Astrocyte (in vitro differentiated cells and primary cell): ENCODE data around the gene DCAF12. TPM values are rescaled to one million over a fixed set of nuclear protein-coding genes. Genes with fewer than 3 reads are reported as not detected.

ENCODE experiments used
- DNase-seq: peaks from one replicate; pipeline ENCODE4 v3.0.0-alpha.2; 2010; ENCODE audit warnings: low read depth
- FAIRE-seq: peaks from 2 replicates; lab custom pipeline; 2011; peaks lifted over from hg19 to GRCh38; lab: Jason Lieb, UNC
- H2AFZ ChIP-seq: 2 replicates; pipeline ENCODE4 v1.6.0; 2012; ENCODE audit warnings: low read depth, low read length, inconsistent platforms
- H3K27ac ChIP-seq: 2 replicates; pipeline ENCODE4 v1.5.1; 2011; ENCODE audit warnings: low read depth, low read length, inconsistent platforms
- H3K27me3 ChIP-seq: 2 replicates; pipeline ENCODE4 v1.6.0; 2011; ENCODE audit warnings: low read length, inconsistent platforms; ENCODE audit not compliant: insufficient read depth
- H3K36me3 ChIP-seq: 2 replicates; pipeline ENCODE4 v1.5.1; 2011; ENCODE audit warnings: low read length, inconsistent platforms; ENCODE audit not compliant: insufficient read depth
- H3K4me1 ChIP-seq: 2 replicates; pipeline ENCODE4 v1.5.1; 2011; ENCODE audit warnings: low read length, inconsistent platforms; ENCODE audit not compliant: insufficient read depth
- H3K4me2 ChIP-seq: 2 replicates; pipeline ENCODE4 v1.6.0; 2012; ENCODE audit warnings: low read length, inconsistent platforms
- H3K4me3 ChIP-seq: 2 replicates; pipeline ENCODE4 v1.5.1; 2011; ENCODE audit warnings: low read depth, mild to moderate bottlenecking, low read length, inconsistent platforms; ENCODE audit not compliant: insufficient read depth
- H3K79me2 ChIP-seq: 2 replicates; pipeline ENCODE4 v1.6.0; 2012; ENCODE audit warnings: mild to moderate bottlenecking, low read length, inconsistent platforms; ENCODE audit not compliant: insufficient read depth
- H3K9ac ChIP-seq: 2 replicates; pipeline ENCODE4 v1.6.0; 2012; ENCODE audit warnings: mild to moderate bottlenecking, low read length, inconsistent platforms
- H3K9me3 ChIP-seq: 2 replicates; pipeline ENCODE4 v1.5.1; 2012; ENCODE audit warnings: low read depth, mild to moderate bottlenecking, low read length, inconsistent platforms; ENCODE audit not compliant: insufficient read depth
- H4K20me1 ChIP-seq: 2 replicates; pipeline ENCODE4 v1.6.0; 2012; ENCODE audit warnings: low read length, inconsistent platforms; ENCODE audit not compliant: insufficient read depth
- H3K27ac Mint-ChIP-seq: one replicate; pipeline ENCODE4 v1.8.0; 2021; ENCODE audit warnings: mild to moderate bottlenecking, mixed read lengths; ENCODE audit not compliant: unreplicated experiment
- H3K27me3 Mint-ChIP-seq: one replicate; pipeline ENCODE4 v1.8.0; 2021; ENCODE audit warnings: low read depth, mixed read lengths; ENCODE audit not compliant: unreplicated experiment
- H3K36me3 Mint-ChIP-seq: one replicate; pipeline ENCODE4 v1.8.0; 2021; ENCODE audit warnings: low read depth, mixed read lengths; ENCODE audit not compliant: unreplicated experiment
- H3K4me1 Mint-ChIP-seq: one replicate; pipeline ENCODE4 v1.8.0; 2021; ENCODE audit warnings: low read depth, mixed read lengths; ENCODE audit not compliant: unreplicated experiment
- H3K4me3 Mint-ChIP-seq: one replicate; pipeline ENCODE4 v1.8.0; 2021; ENCODE audit warnings: mild to moderate bottlenecking, moderate library complexity, mixed read lengths; ENCODE audit not compliant: unreplicated experiment
- H3K9me3 Mint-ChIP-seq: one replicate; pipeline ENCODE4 v1.8.0; 2021; ENCODE audit warnings: mild to moderate bottlenecking, mixed read lengths; ENCODE audit not compliant: unreplicated experiment
- CTCF ChIP-seq: IDR thresholded peaks from 2 replicates; pipeline ENCODE4 v1.5.1; 2011; ENCODE audit warnings: low read depth, mild to moderate bottlenecking, inconsistent platforms, low read length, moderate library complexity; ENCODE audit not compliant: insufficient read depth
- EZH2 ChIP-seq: IDR thresholded peaks from 2 replicates; pipeline ENCODE4 v1.6.1; 2012; ENCODE audit warnings: mild to moderate bottlenecking, low read length, inconsistent platforms; ENCODE audit not compliant: insufficient read depth
- total RNA-seq: library from RNA; stranded (reverse); gene quantifications from 2 replicates; pipeline ENCODE4 v1.2.1, GENCODE V29; 2021

The DCAF12 gene
- total RNA-seq, 1 donor from 2014 or later = 36.0 TPM

- TF ChIP-seq EZH2 = no peak
- no peak for TF ChIP-seq CTCF
- no peak overlapping the region for H3K4me3 ChIP-seq
- H3K36me3 ChIP-seq = no peaks in the 10 kb centered on the region
- no peak overlapping the region for H3K27ac ChIP-seq
- Mint-ChIP-seq H3K27ac (peak overlapping the region; percentile 18), H3K4me3 (no peak overlapping the region), H3K4me1 (peaks cover 4% of the 10 kb centered on the region), H3K27me3 (no peaks in the 10 kb centered on the region), H3K36me3 (peaks cover 5% of the 10 kb centered on the region), H3K9me3 (no peaks in the 10 kb centered on the region)
- H3K4me2 ChIP-seq = no peak overlapping the region
- no peaks in the 10 kb centered on the region for H3K79me2 ChIP-seq
- H3K9ac ChIP-seq = no peak overlapping the region
- H2AFZ ChIP-seq = no peak overlapping the region
- no peaks in the 10 kb centered on the region for H3K27me3 ChIP-seq
- DNase-seq = peak; percentile 49
- no peaks in the 10 kb centered on the region for H3K9me3 ChIP-seq
- H3K4me1 ChIP-seq = peaks cover 5% of the 10 kb centered on the region
- FAIRE-seq = no peak
- no peaks in the 10 kb centered on the region for H4K20me1 ChIP-seq
These were observed 47.3 kb downstream of the DCAF12 start for GRCh38 chr9:34079181-34079580.

- H3K79me2 ChIP-seq = no peaks in the 10 kb centered on the region
- peak; percentile 83 for DNase-seq
- no peaks in the 10 kb centered on the region for H4K20me1 ChIP-seq
- H3K4me1 ChIP-seq = peaks cover 15% of the 10 kb centered on the region
- Mint-ChIP-seq H3K27ac (peak overlapping the region; percentile 89), H3K36me3 (no peaks in the 10 kb centered on the region), H3K9me3 (no peaks in the 10 kb centered on the region), H3K4me1 (peaks cover 28% of the 10 kb centered on the region), H3K27me3 (no peaks in the 10 kb centered on the region), H3K4me3 (peak overlapping the region; percentile 40)
- H3K9ac ChIP-seq = no peak overlapping the region
- H2AFZ ChIP-seq = peak overlapping the region; percentile 35
- H3K4me3 ChIP-seq = no peak overlapping the region
- no peak for TF ChIP-seq CTCF
- no peak for TF ChIP-seq EZH2
- H3K27ac ChIP-seq = no peak overlapping the region
- H3K9me3 ChIP-seq = no peaks in the 10 kb centered on the region
- H3K4me2 ChIP-seq = peak overlapping the region; percentile 20
- H3K27me3 ChIP-seq = no peaks in the 10 kb centered on the region
- FAIRE-seq = no peak
- H3K36me3 ChIP-seq = no peaks in the 10 kb centered on the region
These were observed 53.5 kb downstream of the DCAF12 start for GRCh38 chr9:34072868-34073590.

GRCh38 chr9:34072410-34072809, 54.1 kb downstream of the DCAF12 start:
- Histone ChIP-seq H2AFZ (peak overlapping the region; percentile 35), H3K36me3 (no peaks in the 10 kb centered on the region), H3K4me2 (peak overlapping the region; percentile 20), H4K20me1 (no peaks in the 10 kb centered on the region), H3K9ac (no peak overlapping the region), H3K27me3 (no peaks in the 10 kb centered on the region), H3K27ac (no peak overlapping the region), H3K4me3 (no peak overlapping the region), H3K79me2 (no peaks in the 10 kb centered on the region), H3K9me3 (no peaks in the 10 kb centered on the region), H3K4me1 (peaks cover 15% of the 10 kb centered on the region)
- Mint-ChIP-seq H3K4me1 (peaks cover 28% of the 10 kb centered on the region), H3K4me3 (no peak overlapping the region), H3K27ac (peak overlapping the region; percentile 89), H3K36me3 (no peaks in the 10 kb centered on the region), H3K9me3 (no peaks in the 10 kb centered on the region), H3K27me3 (no peaks in the 10 kb centered on the region)
- DNase-seq = no peak
- TF ChIP-seq CTCF (no peak), EZH2 (no peak)
- no peak for FAIRE-seq
